A549 (cell line): Measurements from ENCODE around the gene ZNF638. TPM values are rescaled to one million over a fixed set of nuclear protein-coding genes. Genes with fewer than 3 reads are reported as not detected.

Experiments
- ATAC-seq, 2 experiments: fragments of 200-7000 bp in 1 of 2; fragments of >200 bp in 1 of 2; cut with Nextera tagmentation in 1 of 2; cut with Tn5 transposase in 1 of 2; 3 replicates each; pipeline versions ENCODE4 v1.8.0 to v1.9.1; 2018 to 2020; ENCODE audit warnings: mild to moderate bottlenecking in 1 of 2, moderate library complexity in 1 of 2
- CTCF ChIA-PET: fragments of 300-600 bp; sonication (Branson Sonifier 250); formaldehyde crosslinking; extraction: SDS; loops from one replicate; lab custom pipeline; 2021; ENCODE audit warnings: antibody characterized with exemption, inconsistent platforms; lab: Yijun Ruan, JAX
- POLR2A ChIA-PET: fragments of 350-600 bp; formaldehyde crosslinking; extraction: SDS; loops from one replicate; lab custom pipeline; 2021; ENCODE audit warnings: antibody characterized with exemption, inconsistent platforms; lab: Yijun Ruan, JAX
- DNase-seq, 2 experiments: peaks; one replicate each; pipeline versions ENCODE4 v3.0.0 to v3.0.0-alpha.2; 2011 to 2016; ENCODE audit warnings: low read depth in 1 of 2, low spot score in 1 of 2
- FAIRE-seq: peaks from 2 replicates; lab custom pipeline; 2011; peaks lifted over from hg19 to GRCh38; lab: Jason Lieb, UNC
- H3K27ac ChIP-seq, 2 experiments: fragments of >200 bp; sonication (Bioruptor Twin); formaldehyde crosslinking; 3 replicates each; pipeline ENCODE4 v1.5.1; 2016 to 2017
- H3K4me1 ChIP-seq: fragments of >200 bp; sonication (Bioruptor Twin); formaldehyde crosslinking; 3 replicates; pipeline ENCODE4 v1.6.1; 2016
- H3K4me2 ChIP-seq: fragments of >200 bp; sonication (Bioruptor Twin); formaldehyde crosslinking; 3 replicates; pipeline ENCODE4 v1.6.1; 2016
- H3K4me3 ChIP-seq: fragments of >200 bp; sonication (Bioruptor Twin); formaldehyde crosslinking; 3 replicates; pipeline ENCODE4 v1.5.1; 2016
- H3K9me3 ChIP-seq: fragments of >200 bp; sonication (Bioruptor Twin); formaldehyde crosslinking; 3 replicates; pipeline ENCODE4 v1.6.1; 2016
- CBX2 ChIP-seq: fragments of 200-600 bp; sonication (generic); IDR thresholded peaks from 2 replicates; pipeline ENCODE4 v1.6.1; 2016; ENCODE audit warnings: low read depth, mild to moderate bottlenecking, borderline replicate concordance
- EHMT2 ChIP-seq: fragments of 200-600 bp; sonication (generic); IDR thresholded peaks from 2 replicates; pipeline ENCODE4 v1.6.1; 2016; ENCODE audit warnings: antibody characterized with exemption, low read depth, mild to moderate bottlenecking, moderate library complexity
- EP300 ChIP-seq, 2 experiments: fragments of >200 bp; sonication (Bioruptor Twin); formaldehyde crosslinking; IDR thresholded peaks; 2 replicates in 1 of 2; 3 replicates in 1 of 2; pipeline ENCODE4 v1.6.1; 2016 to 2017
- ESRRA ChIP-seq: fragments of 150-350 bp; IDR thresholded peaks from 2 replicates; pipeline ENCODE4 v1.6.1; 2014; ENCODE audit warnings: mild to moderate bottlenecking, low read length, borderline replicate concordance
- HDAC2 ChIP-seq: fragments of 200-600 bp; sonication (generic); IDR thresholded peaks from 2 replicates; pipeline ENCODE4 v1.6.1; 2016
- HOXA7 ChIP-seq: fragments of 250-450 bp; sonication (Bioruptor Pico); IDR thresholded peaks from 2 replicates; pipeline ENCODE4 v1.5.0; 2020; ENCODE audit warnings: mild to moderate bottlenecking, moderate library complexity
- HOXB13 ChIP-seq: fragments of 250-450 bp; sonication (Bioruptor Pico); IDR thresholded peaks from 2 replicates; pipeline ENCODE4 v1.5.0; 2020; ENCODE audit warnings: low read depth, mild to moderate bottlenecking, moderate library complexity
- HOXB5 ChIP-seq: fragments of 250-450 bp; sonication (Bioruptor Pico); IDR thresholded peaks from 2 replicates; pipeline ENCODE4 v1.5.0; 2020; ENCODE audit warnings: mild to moderate bottlenecking, moderate library complexity
- KDM5A ChIP-seq: fragments of 200-600 bp; sonication (generic); IDR thresholded peaks from 2 replicates; pipeline ENCODE4 v1.6.1; 2016; ENCODE audit warnings: antibody characterized with exemption, mild to moderate bottlenecking
- RAD21 ChIP-seq, 2 experiments: fragments of >200 bp in 1 of 2; sonication (Bioruptor Twin) in 1 of 2; formaldehyde crosslinking in 1 of 2; IDR thresholded peaks in 1 of 2; conservative IDR thresholded peaks in 1 of 2; 2 replicates in 1 of 2; 3 replicates in 1 of 2; pipeline ENCODE4 v1.6.1; 2012 to 2018; ENCODE audit warnings: inconsistent platforms in 1 of 2
- RARB ChIP-seq: fragments of 250-450 bp; sonication (Bioruptor Pico); IDR thresholded peaks from 2 replicates; pipeline ENCODE4 v1.8.0; 2021; ENCODE audit warnings: mild to moderate bottlenecking, moderate library complexity
- RFX5 ChIP-seq: fragments of 450-650 bp; IDR thresholded peaks from 2 replicates; pipeline ENCODE4 v1.7.1; 2014; ENCODE audit warnings: antibody characterized with exemption, mild to moderate bottlenecking, moderate library complexity
- TP53 ChIP-seq: fragments of 250-450 bp; sonication (Bioruptor Pico); IDR thresholded peaks from 2 replicates; pipeline ENCODE4 v1.5.0; 2021; ENCODE audit warnings: mild to moderate bottlenecking, moderate library complexity
- ZSCAN20 ChIP-seq: fragments of 250-450 bp; sonication (Bioruptor Pico); IDR thresholded peaks from 2 replicates; pipeline ENCODE4 v1.8.0; 2022; ENCODE audit warnings: mild to moderate bottlenecking, moderate library complexity
- WGBS: methylation state at CpG from one replicate; pipeline ENCODE4 v1.1.6; 2017; ENCODE audit errors: missing lambda C conversion rate; 5-methylcytosine and 5-hydroxymethylcytosine counted together
- polyA plus RNA-seq, 4 experiments: library from polyadenylated mRNA; depleted of rRNA in 3 of 4; stranded (reverse); fragments of >200 nt; fragmentation: RNase III in 1 of 4; extraction: RNeasy Plus Mini Kit Qiagen cat#74134 plus additional on column Dnase treatment in 1 of 4; gene quantifications; 2 replicates in 3 of 4; 3 replicates in 1 of 4; pipeline ENCODE4 v1.2.3, GENCODE V29; 2011 to 2017
- TF ChIP-seq, protein P1 (sequence below): IDR thresholded peaks from 2 replicates; pipeline ENCODE4 v1.6.1; 2012; ENCODE audit warnings: low read depth, borderline replicate concordance
- TF ChIP-seq, protein P2 (sequence below): IDR thresholded peaks from 2 replicates; pipeline ENCODE4 v1.6.1; 2012
- TF ChIP-seq, protein P3 (sequence below): fragments of 250-450 bp; sonication (Bioruptor Pico); IDR thresholded peaks from 2 replicates; pipeline ENCODE4 v1.5.0; 2020; ENCODE audit warnings: low read depth, mild to moderate bottlenecking, moderate library complexity
- TF ChIP-seq, protein P4 (sequence below): fragments of 250-450 bp; sonication (Bioruptor Pico); IDR thresholded peaks from 2 replicates; pipeline ENCODE4 v1.5.0; 2021; ENCODE audit warnings: mild to moderate bottlenecking, moderate library complexity, borderline replicate concordance
- TF ChIP-seq, protein P5 (sequence below): fragments of 200-600 bp; sonication (generic); IDR thresholded peaks from 2 replicates; pipeline ENCODE4 v1.6.1; 2016; ENCODE audit warnings: antibody characterized with exemption, mild to moderate bottlenecking, moderate library complexity

ZNF638 gene
- polyA plus RNA-seq, 2 of the 4 experiments (the other 2 are of a cell fraction) = 74.2 to 160 TPM

DNA sequence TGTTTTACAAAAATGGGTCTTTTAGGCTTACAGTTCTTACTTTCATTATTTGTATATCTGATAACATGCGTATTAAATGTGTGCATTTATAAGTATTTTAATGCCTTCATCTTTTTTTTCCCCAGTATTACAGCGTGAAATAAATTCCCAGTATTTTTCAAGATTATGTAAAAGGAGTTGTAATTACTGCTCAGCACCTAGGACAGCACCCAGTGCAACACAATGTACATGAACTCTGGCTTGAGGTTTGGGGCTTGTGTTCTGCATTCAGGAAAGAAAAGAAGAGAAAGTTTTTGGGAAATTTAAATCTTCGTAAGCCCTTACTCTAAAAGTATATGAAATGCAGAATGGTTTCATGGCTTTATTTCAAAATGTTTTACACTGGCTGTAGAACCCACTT is 16.7 kb downstream of the ZNF638 start:
- ATAC-seq (no peak), DNase-seq (peak in 1 of 2 experiments; percentile 19), FAIRE-seq (no peak)
- Histone ChIP-seq H3K9me3 (no peaks in the 10 kb centered on the region), H3K4me2 (no peak overlapping the region), H3K4me3 (no peak overlapping the region)
- POLR2A ChIA-PET = no interaction called here
- TF ChIP-seq, protein P1, sequence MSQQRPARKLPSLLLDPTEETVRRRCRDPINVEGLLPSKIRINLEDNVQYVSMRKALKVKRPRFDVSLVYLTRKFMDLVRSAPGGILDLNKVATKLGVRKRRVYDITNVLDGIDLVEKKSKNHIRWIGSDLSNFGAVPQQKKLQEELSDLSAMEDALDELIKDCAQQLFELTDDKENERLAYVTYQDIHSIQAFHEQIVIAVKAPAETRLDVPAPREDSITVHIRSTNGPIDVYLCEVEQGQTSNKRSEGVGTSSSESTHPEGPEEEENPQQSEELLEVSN = no peak
- TF ChIP-seq, protein P2, sequence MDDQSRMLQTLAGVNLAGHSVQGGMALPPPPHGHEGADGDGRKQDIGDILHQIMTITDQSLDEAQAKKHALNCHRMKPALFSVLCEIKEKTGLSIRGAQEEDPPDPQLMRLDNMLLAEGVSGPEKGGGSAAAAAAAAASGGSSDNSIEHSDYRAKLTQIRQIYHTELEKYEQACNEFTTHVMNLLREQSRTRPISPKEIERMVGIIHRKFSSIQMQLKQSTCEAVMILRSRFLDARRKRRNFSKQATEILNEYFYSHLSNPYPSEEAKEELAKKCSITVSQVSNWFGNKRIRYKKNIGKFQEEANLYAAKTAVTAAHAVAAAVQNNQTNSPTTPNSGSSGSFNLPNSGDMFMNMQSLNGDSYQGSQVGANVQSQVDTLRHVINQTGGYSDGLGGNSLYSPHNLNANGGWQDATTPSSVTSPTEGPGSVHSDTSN = no peak
- no peak for TF ChIP-seq HOXB5
- TF ChIP-seq HOXB13 = no peak
- TF ChIP-seq CBX2 = no peak
- TF ChIP-seq, protein P3, sequence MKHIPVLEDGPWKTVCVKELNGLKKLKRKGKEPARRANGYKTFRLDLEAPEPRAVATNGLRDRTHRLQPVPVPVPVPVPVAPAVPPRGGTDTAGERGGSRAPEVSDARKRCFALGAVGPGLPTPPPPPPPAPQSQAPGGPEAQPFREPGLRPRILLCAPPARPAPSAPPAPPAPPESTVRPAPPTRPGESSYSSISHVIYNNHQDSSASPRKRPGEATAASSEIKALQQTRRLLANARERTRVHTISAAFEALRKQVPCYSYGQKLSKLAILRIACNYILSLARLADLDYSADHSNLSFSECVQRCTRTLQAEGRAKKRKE (CRISPR knock-in tag) = no peak
- TF ChIP-seq, protein P4, sequence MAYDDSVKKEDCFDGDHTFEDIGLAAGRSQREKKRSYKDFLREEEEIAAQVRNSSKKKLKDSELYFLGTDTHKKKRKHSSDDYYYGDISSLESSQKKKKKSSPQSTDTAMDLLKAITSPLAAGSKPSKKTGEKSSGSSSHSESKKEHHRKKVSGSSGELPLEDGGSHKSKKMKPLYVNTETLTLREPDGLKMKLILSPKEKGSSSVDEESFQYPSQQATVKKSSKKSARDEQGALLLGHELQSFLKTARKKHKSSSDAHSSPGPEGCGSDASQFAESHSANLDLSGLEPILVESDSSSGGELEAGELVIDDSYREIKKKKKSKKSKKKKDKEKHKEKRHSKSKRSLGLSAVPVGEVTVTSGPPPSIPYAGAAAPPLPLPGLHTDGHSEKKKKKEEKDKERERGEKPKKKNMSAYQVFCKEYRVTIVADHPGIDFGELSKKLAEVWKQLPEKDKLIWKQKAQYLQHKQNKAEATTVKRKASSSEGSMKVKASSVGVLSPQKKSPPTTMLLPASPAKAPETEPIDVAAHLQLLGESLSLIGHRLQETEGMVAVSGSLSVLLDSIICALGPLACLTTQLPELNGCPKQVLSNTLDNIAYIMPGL (CRISPR knock-in tag) = no peak
- TF ChIP-seq, protein P5, sequence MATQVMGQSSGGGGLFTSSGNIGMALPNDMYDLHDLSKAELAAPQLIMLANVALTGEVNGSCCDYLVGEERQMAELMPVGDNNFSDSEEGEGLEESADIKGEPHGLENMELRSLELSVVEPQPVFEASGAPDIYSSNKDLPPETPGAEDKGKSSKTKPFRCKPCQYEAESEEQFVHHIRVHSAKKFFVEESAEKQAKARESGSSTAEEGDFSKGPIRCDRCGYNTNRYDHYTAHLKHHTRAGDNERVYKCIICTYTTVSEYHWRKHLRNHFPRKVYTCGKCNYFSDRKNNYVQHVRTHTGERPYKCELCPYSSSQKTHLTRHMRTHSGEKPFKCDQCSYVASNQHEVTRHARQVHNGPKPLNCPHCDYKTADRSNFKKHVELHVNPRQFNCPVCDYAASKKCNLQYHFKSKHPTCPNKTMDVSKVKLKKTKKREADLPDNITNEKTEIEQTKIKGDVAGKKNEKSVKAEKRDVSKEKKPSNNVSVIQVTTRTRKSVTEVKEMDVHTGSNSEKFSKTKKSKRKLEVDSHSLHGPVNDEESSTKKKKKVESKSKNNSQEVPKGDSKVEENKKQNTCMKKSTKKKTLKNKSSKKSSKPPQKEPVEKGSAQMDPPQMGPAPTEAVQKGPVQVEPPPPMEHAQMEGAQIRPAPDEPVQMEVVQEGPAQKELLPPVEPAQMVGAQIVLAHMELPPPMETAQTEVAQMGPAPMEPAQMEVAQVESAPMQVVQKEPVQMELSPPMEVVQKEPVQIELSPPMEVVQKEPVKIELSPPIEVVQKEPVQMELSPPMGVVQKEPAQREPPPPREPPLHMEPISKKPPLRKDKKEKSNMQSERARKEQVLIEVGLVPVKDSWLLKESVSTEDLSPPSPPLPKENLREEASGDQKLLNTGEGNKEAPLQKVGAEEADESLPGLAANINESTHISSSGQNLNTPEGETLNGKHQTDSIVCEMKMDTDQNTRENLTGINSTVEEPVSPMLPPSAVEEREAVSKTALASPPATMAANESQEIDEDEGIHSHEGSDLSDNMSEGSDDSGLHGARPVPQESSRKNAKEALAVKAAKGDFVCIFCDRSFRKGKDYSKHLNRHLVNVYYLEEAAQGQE = peak; percentile 94
- TF ChIP-seq ESRRA = no peak
- no peak for TF ChIP-seq RFX5
- no peak for TF ChIP-seq KDM5A
- TF ChIP-seq ZSCAN20 = 0 out of 2 replicates have a peak, but pooled peaks have one; percentile 59
- TF ChIP-seq TP53 (CRISPR knock-in tag) = no peak
- TF ChIP-seq RARB (CRISPR knock-in tag) = no peak
- TF ChIP-seq EP300 (IDR thresholded peaks at IDR 0.05) = no peak
- peak; percentile 88; the same call in 1 of the 2 replicates for TF ChIP-seq EHMT2
- TF ChIP-seq HOXA7 = no peak
- no peak for TF ChIP-seq RAD21 (conservative IDR thresholded peaks at IDR 0.05 in 1 of 2, IDR thresholded peaks at IDR 0.05 in 1 of 2)
- TF ChIP-seq HDAC2 = no peak
- TF ChIP-seq, all 56 proteins: peak for 3
- CTCF ChIA-PET = interaction anchor here (1.1 kb wide), 1 partner anchor 17 kb away, joined by 3 read pairs; the partner anchor contains the start of gene ZNF638
- WGBS = 96% methylated on average over 3 of the region's 3 CpGs
- Histone ChIP-seq H3K27ac (no peak overlapping the region), H3K4me1 (no peaks in the 10 kb centered on the region)
